Cerebellar cortex (tissue), 1 donor: ENCODE measurements around the gene SCLY.

Experiments used
- DNase-seq: peaks from one replicate; pipeline ENCODE4 v3.0.0-alpha.2; 2015; ENCODE audit warnings: low spot score

The SCLY gene

GRCh38 chr2:238127165-238128060, 66.6 kb downstream of the SCLY start:
- DNase-seq: no peak

GRCh38 chr2:238128061-238128440, 67.2 kb downstream of the SCLY start:
- DNase-seq: no peak

GRCh38 chr2:238128534-238129001, 67.8 kb downstream of the SCLY start:
- no peak for DNase-seq

- no peak for DNase-seq
Observed at GRCh38 chr2:238129166-238130010, 68.6 kb downstream of the SCLY start.

- DNase-seq: no peak
Observed at GRCh38 chr2:238130111-238130695, 69.4 kb downstream of the SCLY start.

- DNase-seq: no peak
Observed at GRCh38 chr2:238130696-238131628, 70.2 kb downstream of the SCLY start.

- no peak for DNase-seq
Observed at GRCh38 chr2:238131761-238132462, 71.1 kb downstream of the SCLY start.

- DNase-seq: no peak
Observed at GRCh38 chr2:238132463-238133450, 72.0 kb downstream of the SCLY start.

GRCh38 chr2:238133499-238134392, 72.9 kb downstream of the SCLY start:
- no peak for DNase-seq

- DNase-seq: no peak
Observed at GRCh38 chr2:238134393-238134785, 73.6 kb downstream of the SCLY start.

- no peak for DNase-seq
Observed at GRCh38 chr2:238135601-238136150, 74.9 kb downstream of the SCLY start.

- no peak for DNase-seq
Observed at GRCh38 chr2:238136820-238137537, 76.2 kb downstream of the SCLY start.

GRCh38 chr2:238137885-238138284, 77.1 kb downstream of the SCLY start:
- DNase-seq: no peak

- DNase-seq: no peak
Observed at GRCh38 chr2:238138331-238139195, 77.8 kb downstream of the SCLY start, which contains the start of gene KLHL30. Gene KLHL30, plus strand, starts transcription at chr2:238138668. Its CDS starts 2,087 bp downstream, at chr2:238140755.

- DNase-seq: no peak
Observed at GRCh38 chr2:238139196-238140039, 78.6 kb downstream of the SCLY start.
